Gastroesophageal sphincter (tissue), 4 donors: ENCODE measurements around the gene PMP22. TPM values are rescaled to one million over a fixed set of nuclear protein-coding genes. Genes with fewer than 3 reads are reported as not detected.
A peak's percentile ranks its signal among the peaks of the same experiment; 100 is the strongest.

Experiments
- ATAC-seq: fragments of 150-250 bp; one replicate; pipeline ENCODE4 v1.9.1; 2016; ENCODE audit warnings: mild to moderate bottlenecking, moderate library complexity
- H3K27ac ChIP-seq, 4 donors: fragments of 200-600 bp; sonication (generic) in 3 of 4; 1 replicate in 3 of 4; 2 replicates in 1 of 4; pipeline ENCODE4 v1.5.1; 2016 to 2019
- H3K27me3 ChIP-seq: fragments of 200-600 bp; sonication (generic); one replicate; pipeline ENCODE4 v1.5.1; 2019
- H3K36me3 ChIP-seq, 2 donors: fragments of 200-600 bp; sonication (generic); one replicate each; pipeline ENCODE4 v1.5.1; 2019; ENCODE audit warnings: control low read depth in 1 of 2
- H3K4me1 ChIP-seq, 3 donors: fragments of 200-600 bp; sonication (generic); 1 replicate in 2 of 3; 2 replicates in 1 of 3; pipeline ENCODE4 v1.5.1; 2016 to 2019; ENCODE audit warnings: control low read depth in 2 of 3
- H3K4me3 ChIP-seq, 2 donors: fragments of 200-600 bp; sonication (generic); one replicate each; pipeline ENCODE4 v1.5.1; 2019; ENCODE audit warnings: mild to moderate bottlenecking in 1 of 2, moderate library complexity in 1 of 2
- H3K9me3 ChIP-seq, 3 donors: fragments of 200-600 bp; sonication (generic); one replicate each; pipeline ENCODE4 v1.5.1; 2017 to 2019; ENCODE audit warnings: control low read depth in 2 of 3
- EP300 ChIP-seq: sonication (generic); formaldehyde crosslinking; IDR thresholded peaks from one replicate; pipeline ENCODE4 v1.6.1; 2017; ENCODE audit warnings: antibody characterized with exemption, mild to moderate bottlenecking
- POLR2A ChIP-seq, 2 donors: fragments of 450-650 bp; IDR thresholded peaks; one replicate each; pipeline ENCODE4 v1.6.1; 2017; ENCODE audit warnings: antibody characterized with exemption in 2 of 2, mild to moderate bottlenecking in 2 of 2, moderate library complexity in 1 of 2
- POLR2AphosphoS5 ChIP-seq: sonication (generic); formaldehyde crosslinking; IDR thresholded peaks from one replicate; pipeline ENCODE4 v1.6.1; 2017; ENCODE audit warnings: antibody characterized with exemption
- WGBS, 2 donors: methylation state at CpG; one replicate each; pipeline ENCODE4 v1.1.5; 2018; ENCODE audit warnings: low coverage in 1 of 2; 5-methylcytosine and 5-hydroxymethylcytosine counted together
- total RNA-seq, 4 donors: library from RNA; depleted of rRNA; stranded (reverse); fragments of >200 nt; gene quantifications; one replicate each; pipeline ENCODE4 v1.1.0, GENCODE V29; 2016
- TF ChIP-seq, protein P1 (sequence below), 4 experiments: fragments of 200-600 bp in 2 of 4; fragments of 450-650 bp in 2 of 4; sonication (generic) in 1 of 4; IDR thresholded peaks; one replicate each; pipeline ENCODE4 v1.5.1; 2017 to 2019; ENCODE audit warnings: antibody characterized with exemption in 4 of 4, mild to moderate bottlenecking in 2 of 4, moderate library complexity in 2 of 4

The PMP22 gene
- total RNA-seq, 4 donors from 2014 or later, result 145 to 268 (median 242) TPM

DNA sequence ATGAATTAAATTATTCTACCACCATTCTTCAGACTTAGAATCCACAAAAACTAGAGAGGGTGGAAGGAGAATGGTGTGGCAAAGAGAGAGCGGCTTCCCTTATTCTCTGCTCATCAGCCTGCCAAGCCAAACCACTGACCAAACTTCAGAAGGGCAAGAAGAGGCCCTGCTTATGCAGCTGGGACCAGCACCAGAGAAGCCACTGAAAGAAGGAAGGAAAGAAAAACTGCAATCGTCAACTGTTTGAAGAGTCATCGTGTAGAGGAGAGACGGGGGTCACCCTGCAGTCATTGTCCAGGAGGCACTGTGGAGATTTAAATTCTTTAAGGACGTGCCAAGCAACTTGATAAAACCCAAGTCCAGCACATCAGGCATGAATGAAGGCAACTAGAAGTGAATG, 15.6 kb downstream of the PMP22 start:
- no peak for ATAC-seq
- H3K36me3 ChIP-seq, result peaks cover 0 to 78% of the 10 kb centered on the region in 2 donors
- 52 to 64% methylated on average over 3 to 5 of the region's 5 CpGs for WGBS, 2 donors

DNA sequence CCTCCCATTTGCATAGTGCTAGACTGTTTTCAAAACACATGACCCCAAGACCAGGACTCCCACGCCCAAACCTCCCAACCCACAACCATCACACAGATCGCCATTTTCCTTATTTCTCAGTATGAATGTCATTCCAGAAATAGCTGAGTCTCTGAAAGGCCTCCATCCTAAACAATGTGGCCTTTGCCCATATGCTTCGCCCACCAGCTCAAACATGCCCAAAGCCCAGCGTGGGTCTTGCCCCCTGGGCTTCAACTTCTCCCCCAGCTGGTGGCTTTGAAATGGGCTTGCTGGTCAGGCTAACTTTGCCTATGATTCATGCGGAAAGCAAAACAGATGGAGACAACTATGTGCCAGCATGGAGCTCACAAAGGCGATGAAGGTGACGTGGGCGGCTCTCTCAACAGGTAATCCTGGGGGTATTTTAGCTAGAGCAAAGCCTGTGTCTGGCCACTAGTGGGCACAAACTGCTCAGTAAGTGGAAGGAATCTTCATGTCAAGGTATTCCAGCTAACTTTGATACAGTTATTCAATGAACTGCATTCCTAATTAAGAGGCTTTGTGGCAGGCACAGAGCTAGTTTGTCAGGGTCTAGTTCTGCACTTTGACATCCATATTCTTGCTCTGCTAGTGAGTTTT, 17.1 kb downstream of the PMP22 start:
- Histone ChIP-seq H3K4me3 (no peak overlapping the region), H3K36me3 (peaks cover 0 to 65% of the 10 kb centered on the region in 2 donors), H3K27me3 (no peaks in the 10 kb centered on the region), H3K4me1 (peaks cover 9 to 88% (median 29%) of the 10 kb centered on the region in 3 donors), H3K9me3 (no peaks in the 10 kb centered on the region), H3K27ac (peak overlapping the region in 1 of 4 donors; percentile 22)
- no peak for ATAC-seq
- no peak for TF ChIP-seq POLR2A (IDR thresholded peaks at IDR 0.05)
- TF ChIP-seq, protein P1, sequence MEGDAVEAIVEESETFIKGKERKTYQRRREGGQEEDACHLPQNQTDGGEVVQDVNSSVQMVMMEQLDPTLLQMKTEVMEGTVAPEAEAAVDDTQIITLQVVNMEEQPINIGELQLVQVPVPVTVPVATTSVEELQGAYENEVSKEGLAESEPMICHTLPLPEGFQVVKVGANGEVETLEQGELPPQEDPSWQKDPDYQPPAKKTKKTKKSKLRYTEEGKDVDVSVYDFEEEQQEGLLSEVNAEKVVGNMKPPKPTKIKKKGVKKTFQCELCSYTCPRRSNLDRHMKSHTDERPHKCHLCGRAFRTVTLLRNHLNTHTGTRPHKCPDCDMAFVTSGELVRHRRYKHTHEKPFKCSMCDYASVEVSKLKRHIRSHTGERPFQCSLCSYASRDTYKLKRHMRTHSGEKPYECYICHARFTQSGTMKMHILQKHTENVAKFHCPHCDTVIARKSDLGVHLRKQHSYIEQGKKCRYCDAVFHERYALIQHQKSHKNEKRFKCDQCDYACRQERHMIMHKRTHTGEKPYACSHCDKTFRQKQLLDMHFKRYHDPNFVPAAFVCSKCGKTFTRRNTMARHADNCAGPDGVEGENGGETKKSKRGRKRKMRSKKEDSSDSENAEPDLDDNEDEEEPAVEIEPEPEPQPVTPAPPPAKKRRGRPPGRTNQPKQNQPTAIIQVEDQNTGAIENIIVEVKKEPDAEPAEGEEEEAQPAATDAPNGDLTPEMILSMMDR (IDR thresholded peaks at IDR 0.05), result peak in 3 of 4 experiments; percentile 7 to 31 (median 9)
- 94 to 95% methylated on average over 3 to 5 of the region's 8 CpGs for WGBS, 2 donors

More for the DNA sequence above, 15.6 kb downstream of the PMP22 start:
- H3K4me3 ChIP-seq, result no peak overlapping the region
- no peaks in the 10 kb centered on the region for H3K9me3 ChIP-seq
- TF ChIP-seq, protein P1 (IDR thresholded peaks at IDR 0.05), result no peak
- no peak for TF ChIP-seq POLR2AphosphoS5
- no peak for TF ChIP-seq EP300
- no peak for TF ChIP-seq POLR2A (IDR thresholded peaks at IDR 0.05)
- peaks cover 9 to 97% (median 30%) of the 10 kb centered on the region in 3 donors for H3K4me1 ChIP-seq
- H3K27ac ChIP-seq, result no peak overlapping the region
- H3K27me3 ChIP-seq, result no peaks in the 10 kb centered on the region

DNA sequence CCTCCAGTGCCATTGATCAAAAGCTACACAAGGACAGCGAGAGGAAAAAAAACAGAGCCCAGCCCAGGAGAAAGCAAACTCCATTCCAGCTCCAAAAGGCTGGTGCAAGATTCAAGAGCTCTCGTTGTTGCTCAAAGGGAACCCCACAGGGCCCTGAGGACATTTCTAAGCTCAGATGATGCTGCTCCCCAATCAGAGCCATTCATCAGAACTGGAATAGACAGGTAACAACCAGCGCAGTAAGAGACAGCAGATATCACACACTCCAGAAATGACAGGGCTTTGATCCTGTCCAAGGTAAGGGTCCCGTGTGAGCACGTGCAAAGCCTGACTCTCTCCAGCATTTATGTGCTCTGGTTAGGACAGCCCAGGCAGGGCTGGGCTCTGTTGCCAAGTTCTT, 20.1 kb downstream of the PMP22 start:
- WGBS, 2 donors, result 31 to 58% methylated on average over 4 to 5 of the region's 5 CpGs
- no peak for TF ChIP-seq EP300
- TF ChIP-seq POLR2A (IDR thresholded peaks at IDR 0.05), result no peak
- no peak for TF ChIP-seq POLR2AphosphoS5
- TF ChIP-seq, protein P1 (IDR thresholded peaks at IDR 0.05), result no peak
- H3K4me3 ChIP-seq, result no peak overlapping the region
- peaks cover 9 to 75% (median 25%) of the 10 kb centered on the region in 3 donors for H3K4me1 ChIP-seq
- H3K27ac ChIP-seq, result peak overlapping the region in 1 of 4 donors; percentile 29
- ATAC-seq, result no peak
- peaks cover 0 to 39% of the 10 kb centered on the region in 2 donors for H3K36me3 ChIP-seq
- H3K27me3 ChIP-seq, result no peaks in the 10 kb centered on the region
- H3K9me3 ChIP-seq, result no peaks in the 10 kb centered on the region

DNA sequence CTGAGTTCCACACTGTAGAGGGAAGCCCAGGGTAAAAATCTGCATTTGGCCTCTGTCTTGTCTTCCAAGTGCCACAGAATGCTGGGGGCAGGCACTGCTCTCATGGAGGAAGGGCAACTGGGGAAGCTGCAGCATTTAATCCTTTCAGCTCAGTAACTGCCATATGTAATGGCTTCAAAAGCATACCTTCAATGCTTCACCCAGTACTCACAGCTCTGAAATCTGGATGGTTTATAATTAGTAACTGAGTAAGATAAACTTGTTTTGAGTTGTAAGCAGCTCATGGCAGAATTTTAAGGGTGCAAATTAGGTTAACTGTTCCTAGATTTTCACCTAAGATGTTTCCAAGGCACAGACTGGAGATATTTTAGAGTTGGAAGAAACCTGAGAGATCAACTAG, 24.5 kb downstream of the PMP22 start:
- no peak for ATAC-seq
- Histone ChIP-seq H3K4me1 (peaks cover 10 to 64% (median 13%) of the 10 kb centered on the region in 3 donors), H3K36me3 (peaks cover 11 to 44% of the 10 kb centered on the region in 2 donors)

DNA sequence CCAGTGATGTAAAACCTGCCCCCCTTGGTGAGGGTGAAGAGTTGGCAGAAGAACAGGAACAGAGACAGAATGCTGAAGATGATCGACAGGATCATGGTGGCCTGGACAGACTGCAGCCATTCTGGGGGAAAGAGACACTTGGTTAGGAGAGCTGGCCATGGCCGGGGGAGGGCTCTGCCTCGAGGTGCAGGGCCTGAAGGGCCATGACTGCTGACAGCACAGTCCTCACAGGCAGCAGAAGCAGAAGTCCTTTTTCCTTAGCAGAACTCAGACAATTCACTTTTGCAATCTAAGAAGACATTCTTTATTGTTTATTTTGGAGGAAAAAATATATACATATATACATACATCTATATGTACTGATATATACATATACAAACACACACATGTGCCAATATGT, 25.6 kb downstream of the PMP22 start:
- Histone ChIP-seq H3K36me3 (peaks cover 11 to 56% of the 10 kb centered on the region in 2 donors), H3K9me3 (no peaks in the 10 kb centered on the region), H3K4me1 (peaks cover 7 to 64% (median 13%) of the 10 kb centered on the region in 3 donors), H3K4me3 (no peak overlapping the region), H3K27me3 (no peaks in the 10 kb centered on the region), H3K27ac (no peak overlapping the region)
- WGBS, 2 donors, result 82 to 83% methylated on average over 2 to 3 of the region's 3 CpGs
- ATAC-seq, result no peak
- no peak for TF ChIP-seq EP300
- TF ChIP-seq POLR2AphosphoS5, result no peak
- TF ChIP-seq, protein P1 (IDR thresholded peaks at IDR 0.05), result no peak
- TF ChIP-seq POLR2A (IDR thresholded peaks at IDR 0.05), result no peak

More for the DNA sequence above, 24.5 kb downstream of the PMP22 start:
- H3K4me3 ChIP-seq, result no peak overlapping the region
- H3K27me3 ChIP-seq, result no peaks in the 10 kb centered on the region
- peak overlapping the region in 1 of 4 donors; percentile 35 for H3K27ac ChIP-seq
- no peaks in the 10 kb centered on the region for H3K9me3 ChIP-seq
- TF ChIP-seq POLR2AphosphoS5, result peak; percentile 37
- no peak for TF ChIP-seq EP300
